Loucy (cell line): ENCODE measurements around the gene SUPT3H.

Experiments
- EZH2phosphoT487 ChIP-seq: fragments of 200-600 bp; IDR thresholded peaks from 2 replicates; pipeline ENCODE4 v1.6.1; 2018; ENCODE audit warnings: antibody characterized with exemption, mild to moderate bottlenecking, moderate library complexity, borderline replicate concordance
- TF ChIP-seq, protein P1 (sequence below): fragments of 200-600 bp; sonication (generic); conservative IDR thresholded peaks from 2 replicates; pipeline ENCODE4 v1.5.1; 2014; ENCODE audit warnings: mild to moderate bottlenecking, antibody characterized with exemption, low read length

DNA sequence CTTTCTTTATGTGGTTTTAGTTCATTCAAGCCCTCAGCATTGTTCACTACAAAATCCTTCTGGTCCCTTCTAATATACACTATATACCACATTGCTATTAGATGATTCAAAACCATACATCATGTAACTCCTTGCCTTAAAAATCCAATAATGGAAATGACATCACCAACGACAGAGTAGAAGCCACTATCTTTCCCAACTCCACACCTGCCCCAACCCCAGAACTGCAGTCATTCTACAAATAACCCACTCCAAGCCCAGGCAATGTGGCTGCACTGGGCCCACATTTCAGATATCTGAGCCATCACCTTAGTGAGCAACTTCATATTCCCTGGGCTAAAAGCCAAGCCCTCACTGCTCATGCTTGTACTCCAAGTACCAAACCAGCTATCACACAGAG, 72.2 kb downstream of the SUPT3H start:
- TF ChIP-seq, protein P1, sequence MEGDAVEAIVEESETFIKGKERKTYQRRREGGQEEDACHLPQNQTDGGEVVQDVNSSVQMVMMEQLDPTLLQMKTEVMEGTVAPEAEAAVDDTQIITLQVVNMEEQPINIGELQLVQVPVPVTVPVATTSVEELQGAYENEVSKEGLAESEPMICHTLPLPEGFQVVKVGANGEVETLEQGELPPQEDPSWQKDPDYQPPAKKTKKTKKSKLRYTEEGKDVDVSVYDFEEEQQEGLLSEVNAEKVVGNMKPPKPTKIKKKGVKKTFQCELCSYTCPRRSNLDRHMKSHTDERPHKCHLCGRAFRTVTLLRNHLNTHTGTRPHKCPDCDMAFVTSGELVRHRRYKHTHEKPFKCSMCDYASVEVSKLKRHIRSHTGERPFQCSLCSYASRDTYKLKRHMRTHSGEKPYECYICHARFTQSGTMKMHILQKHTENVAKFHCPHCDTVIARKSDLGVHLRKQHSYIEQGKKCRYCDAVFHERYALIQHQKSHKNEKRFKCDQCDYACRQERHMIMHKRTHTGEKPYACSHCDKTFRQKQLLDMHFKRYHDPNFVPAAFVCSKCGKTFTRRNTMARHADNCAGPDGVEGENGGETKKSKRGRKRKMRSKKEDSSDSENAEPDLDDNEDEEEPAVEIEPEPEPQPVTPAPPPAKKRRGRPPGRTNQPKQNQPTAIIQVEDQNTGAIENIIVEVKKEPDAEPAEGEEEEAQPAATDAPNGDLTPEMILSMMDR = no peak
- TF ChIP-seq EZH2phosphoT487 = no peak
